NCI-H345 treated with DMSO at 0.1 percent for 48 hours (cell line): ENCODE results near the gene SLC38A11.

Source experiments
- DNase-seq: peaks from one replicate; lab custom pipeline; 2025; ENCODE audit not compliant: unreplicated experiment; lab: John Stamatoyannopoulos, UW

SLC38A11 gene

GRCh38 chr2:164846276-164846675 is 109.0 kb downstream of the SLC38A11 start:
- DNase-seq = no peak
